GM19455 (cell line): ENCODE data around the gene NTRK2.

Source experiments
- ATAC-seq: cut with Tn5 transposase; IDR thresholded peaks from one replicate; pipeline ENCODE4 v1.9.1; 2021; ENCODE audit not compliant: unreplicated experiment

Gene NTRK2

DNA sequence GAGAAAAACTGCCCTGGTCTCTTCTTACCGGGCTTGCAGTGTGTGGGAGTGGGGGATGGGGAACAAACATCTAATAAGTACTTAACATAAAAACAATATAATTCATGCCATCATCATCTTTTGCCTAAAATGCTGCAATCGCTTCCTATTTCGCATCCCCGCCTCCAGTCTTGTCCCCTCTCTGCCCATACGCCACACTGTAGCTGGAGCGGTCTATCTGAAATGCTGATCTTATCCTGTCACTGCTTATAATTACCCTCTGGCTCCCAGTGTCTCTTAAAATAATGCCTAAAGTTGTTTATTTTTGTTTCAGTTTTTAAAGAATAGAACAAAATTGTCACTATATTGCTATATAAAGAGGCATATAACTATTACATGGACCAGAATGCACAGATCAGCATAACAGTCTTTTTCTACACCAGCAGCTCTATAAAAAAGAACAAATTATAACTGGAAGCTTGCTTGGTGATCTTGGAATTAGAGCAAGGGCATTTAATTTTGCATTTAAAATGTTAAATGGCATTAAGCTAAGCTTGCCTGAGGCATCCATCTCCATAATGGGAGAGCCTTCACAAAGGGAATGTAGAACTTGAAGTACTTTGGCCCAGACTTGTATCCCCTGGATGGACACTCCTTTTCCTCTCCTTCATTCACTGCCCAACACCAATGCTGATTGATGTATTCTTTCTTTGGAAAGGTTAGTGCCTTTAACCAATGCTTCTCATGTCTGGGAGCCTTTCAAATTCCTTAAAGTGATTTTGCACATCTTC is 12.2 kb downstream of the NTRK2 start:
- no peak for ATAC-seq

- no peak for ATAC-seq
Measured at GRCh38 chr9:84686068-84686467, 16.5 kb downstream of the NTRK2 start.

DNA sequence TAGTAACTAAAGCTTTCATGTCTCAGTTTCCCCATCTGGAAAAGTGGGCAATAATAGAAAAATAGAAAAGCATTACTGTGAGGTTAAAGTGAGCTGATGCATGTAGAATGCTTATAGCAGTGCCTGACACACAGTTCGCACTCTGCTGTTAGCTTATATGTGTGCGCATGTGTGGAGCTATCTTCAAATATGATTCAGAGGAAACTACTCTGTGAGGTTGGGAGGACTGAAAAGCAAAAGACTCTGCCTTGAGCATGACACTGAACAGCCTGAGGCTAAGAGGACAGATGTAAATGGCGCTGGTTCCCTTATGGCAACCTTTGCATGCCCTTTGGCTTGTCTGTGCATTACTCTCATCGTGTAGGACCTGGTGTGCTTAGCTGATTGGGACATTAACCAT is 19.4 kb downstream of the NTRK2 start:
- no peak for ATAC-seq

DNA sequence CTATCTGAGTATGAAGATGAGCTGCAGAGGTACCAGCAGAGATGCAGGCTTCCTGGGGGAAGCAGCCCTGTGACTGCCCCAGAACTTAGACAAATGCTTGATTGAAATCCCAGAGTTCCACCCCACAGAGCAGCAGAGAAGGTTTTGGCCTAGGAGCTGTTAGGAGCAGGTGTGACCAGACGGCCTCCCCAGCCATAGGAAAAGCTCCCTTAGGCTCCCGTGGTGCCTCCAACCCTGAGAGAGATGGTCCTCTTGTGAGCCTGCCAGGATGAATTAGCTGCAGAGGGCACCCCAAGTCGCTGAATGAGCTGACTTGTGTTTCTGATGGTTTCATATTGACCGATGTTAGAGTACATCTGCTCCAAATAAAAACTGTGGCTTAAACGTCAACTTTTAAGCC is 22.1 kb downstream of the NTRK2 start:
- ATAC-seq, result no peak

GRCh38 chr9:84694248-84694647 is 24.7 kb downstream of the NTRK2 start:
- peak; percentile 77 for ATAC-seq

GRCh38 chr9:84697042-84697441 is 27.5 kb downstream of the NTRK2 start:
- ATAC-seq, result no peak

- ATAC-seq, result no peak
Measured at GRCh38 chr9:84697509-84698114, 28.1 kb downstream of the NTRK2 start.

DNA sequence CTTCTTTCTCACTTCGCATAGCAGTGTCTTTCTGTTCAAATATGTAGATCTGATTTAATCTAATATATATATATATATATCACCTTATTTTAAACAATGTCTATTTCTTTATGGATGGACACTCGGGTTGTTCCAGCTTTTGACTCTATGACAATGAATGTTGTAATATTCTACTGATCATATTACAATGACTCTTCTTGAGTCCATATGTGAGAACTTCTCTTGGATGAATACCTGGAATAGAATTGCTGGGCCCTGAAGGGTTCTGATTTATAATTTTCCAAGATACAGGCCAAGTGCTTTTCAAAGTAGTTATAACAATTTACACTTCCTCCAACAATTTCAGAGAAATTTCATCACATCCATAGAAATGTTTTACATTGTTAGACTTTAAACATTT is 28.8 kb downstream of the NTRK2 start:
- no peak for ATAC-seq

- ATAC-seq, result no peak
Measured at GRCh38 chr9:84699984-84700383, 30.5 kb downstream of the NTRK2 start.

- ATAC-seq, result peak; percentile 75
Measured at GRCh38 chr9:84701801-84702200, 32.3 kb downstream of the NTRK2 start.

- no peak for ATAC-seq
Measured at GRCh38 chr9:84702471-84702870, 32.9 kb downstream of the NTRK2 start.

GRCh38 chr9:84703793-84704192 is 34.3 kb downstream of the NTRK2 start:
- ATAC-seq, result no peak

DNA sequence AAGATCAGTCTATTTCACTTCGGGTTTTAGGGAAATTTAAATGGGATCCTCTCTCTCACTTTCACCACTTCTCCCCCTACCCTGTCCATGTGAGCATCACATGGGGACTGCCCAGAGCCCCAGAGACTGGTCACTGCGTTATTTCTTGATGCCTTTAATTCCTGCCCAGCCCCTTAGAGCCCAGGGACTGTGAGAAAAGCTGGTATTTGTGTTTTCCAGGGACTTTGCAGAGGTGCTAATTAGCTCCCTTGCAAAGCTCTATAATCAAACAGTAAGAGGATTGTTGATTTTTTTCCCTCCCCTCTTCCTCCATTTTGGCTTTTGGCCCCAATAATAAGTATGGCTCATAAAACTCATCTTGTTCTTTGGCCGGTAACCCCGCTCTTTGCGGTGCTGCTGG is 35.6 kb downstream of the NTRK2 start:
- no peak for ATAC-seq

DNA sequence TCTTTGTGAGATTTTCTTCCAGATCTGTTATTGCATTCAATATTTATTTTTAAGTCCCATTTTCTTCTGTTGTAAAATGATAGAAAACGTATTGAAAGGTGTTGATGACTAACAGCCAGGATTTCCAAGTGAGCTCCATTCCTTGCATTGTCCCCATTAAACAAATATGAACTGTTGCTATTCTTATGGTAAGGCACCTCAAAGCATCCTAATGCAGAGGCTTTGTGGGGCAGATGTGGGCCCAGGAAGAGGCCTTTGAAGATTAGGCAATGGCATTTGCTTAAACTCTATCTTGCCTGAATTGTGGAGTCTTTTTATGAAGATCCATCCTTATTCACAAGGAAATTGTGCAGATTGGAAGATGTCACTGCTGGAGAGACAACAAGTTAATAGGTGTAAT is 38.9 kb downstream of the NTRK2 start:
- no peak for ATAC-seq

DNA sequence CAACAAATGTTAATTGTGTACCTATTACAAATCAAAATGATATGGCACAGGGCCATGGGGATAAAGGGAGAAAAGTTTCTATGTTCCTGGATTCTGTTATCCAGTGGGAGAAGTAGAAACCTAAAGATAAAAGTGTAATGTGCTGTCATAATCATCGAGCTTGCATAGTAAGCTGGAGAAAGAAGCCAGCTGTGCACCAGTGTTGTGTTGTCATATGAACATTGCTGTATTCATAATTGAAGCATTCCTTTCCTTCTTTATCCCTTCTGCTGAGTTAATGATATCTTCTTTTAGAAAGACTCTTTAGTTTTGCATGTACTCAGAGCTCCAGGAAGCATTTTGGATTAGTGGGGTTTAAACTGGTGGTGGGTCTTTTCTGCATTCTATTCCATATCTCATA is 39.5 kb downstream of the NTRK2 start:
- ATAC-seq, result no peak

DNA sequence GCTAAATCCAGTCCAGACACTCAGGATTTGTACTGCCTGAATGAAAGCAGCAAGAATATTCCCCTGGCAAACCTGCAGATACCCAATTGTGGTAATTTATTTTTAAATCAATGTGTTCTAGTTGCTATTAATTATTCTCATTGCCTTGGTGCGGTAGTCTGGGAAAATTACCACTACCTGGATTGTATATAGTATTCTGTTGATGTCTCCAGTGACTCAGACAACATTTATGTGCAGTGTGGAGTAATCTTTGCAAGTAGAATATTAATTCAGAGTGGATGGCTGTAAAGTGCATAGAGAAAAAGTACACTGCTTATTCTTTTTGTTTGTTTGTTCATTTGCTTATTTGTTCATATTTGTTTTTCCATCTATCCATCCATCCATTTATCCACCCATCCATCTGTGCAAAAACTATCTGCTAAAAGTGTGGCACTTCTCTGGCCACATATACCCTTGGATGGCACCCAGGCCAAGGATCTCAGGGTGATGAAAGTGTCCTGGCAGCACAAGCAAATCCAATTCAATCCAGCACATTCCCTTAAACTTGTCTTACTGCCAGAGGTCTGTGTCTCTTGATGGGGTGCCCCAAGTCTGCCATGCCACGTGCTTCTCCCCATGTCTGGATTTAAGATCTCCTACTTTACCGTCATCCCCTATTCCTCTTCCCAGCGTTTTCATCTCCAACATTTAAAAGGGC is 41.3 kb downstream of the NTRK2 start:
- no peak for ATAC-seq

DNA sequence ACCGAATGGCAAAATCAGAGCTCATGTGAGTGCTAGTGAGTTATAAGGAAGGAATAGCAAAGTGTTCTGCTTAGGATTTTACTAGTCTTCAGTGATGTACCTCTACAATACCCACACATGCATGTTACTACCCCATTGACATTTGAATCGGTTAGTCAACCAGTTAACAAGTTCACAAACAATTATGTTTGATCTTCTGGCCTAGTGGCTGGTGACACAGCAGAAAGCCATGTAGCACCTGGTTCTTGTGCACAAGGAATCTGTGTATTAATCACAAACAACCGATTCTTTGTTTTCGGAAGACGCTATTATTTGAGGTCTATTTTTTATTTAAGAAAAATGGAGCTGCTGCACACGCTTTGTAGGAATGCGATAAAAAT is 41.9 kb downstream of the NTRK2 start:
- no peak for ATAC-seq

- no peak for ATAC-seq
Measured at GRCh38 chr9:84711936-84712335, 42.4 kb downstream of the NTRK2 start.

DNA sequence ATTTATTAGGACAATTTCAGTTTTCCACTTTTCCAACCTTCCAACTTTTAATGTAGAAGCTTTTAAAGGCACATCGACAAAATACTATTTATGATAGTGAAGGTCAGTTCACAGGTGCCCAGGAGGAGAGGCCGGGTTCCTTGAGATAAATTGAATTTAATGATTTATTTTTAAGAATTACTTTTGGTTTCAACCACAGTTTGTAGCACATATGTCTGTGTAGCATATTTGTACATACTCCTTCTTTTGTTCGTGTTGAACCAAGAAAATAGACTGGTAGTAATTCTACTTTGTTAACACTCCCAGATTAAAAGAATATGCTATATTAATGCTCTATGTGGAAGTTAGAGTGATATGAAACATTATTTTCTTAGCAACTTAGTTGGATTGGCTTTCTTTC is 46.7 kb downstream of the NTRK2 start:
- ATAC-seq, result no peak

- no peak for ATAC-seq
Measured at GRCh38 chr9:84718476-84718875, 48.9 kb downstream of the NTRK2 start.

- no peak for ATAC-seq
Measured at GRCh38 chr9:84722388-84722989, 53.0 kb downstream of the NTRK2 start.

GRCh38 chr9:84723426-84723825 is 53.9 kb downstream of the NTRK2 start:
- ATAC-seq, result no peak
